Fibroblast of lung (primary cell): ENCODE data around the gene KLHL5. TPM values are rescaled to one million over a fixed set of nuclear protein-coding genes. Genes with fewer than 3 reads are reported as not detected.

ENCODE experiments used
- DNase-seq, 2 donors: peaks; one replicate each; pipeline versions ENCODE4 v3.0.0 to v3.0.0-alpha.2; 2010; ENCODE audit warnings: low read depth in 2 of 2
- H2AFZ ChIP-seq: 2 replicates; pipeline ENCODE4 v1.5.1; 2012; ENCODE audit warnings: low read length, control low read depth, inconsistent platforms
- H3K27ac ChIP-seq: 2 replicates; pipeline ENCODE4 v1.5.1; 2011; ENCODE audit warnings: low read length, control low read depth; ENCODE audit not compliant: insufficient read depth
- H3K27me3 ChIP-seq: 2 replicates; pipeline ENCODE4 v1.5.1; 2011; ENCODE audit warnings: mild to moderate bottlenecking, low read length; ENCODE audit not compliant: control insufficient read depth, insufficient read depth
- H3K36me3 ChIP-seq: 2 replicates; pipeline ENCODE4 v1.5.1; 2011; ENCODE audit warnings: low read length; ENCODE audit not compliant: control insufficient read depth, insufficient read depth
- H3K4me1 ChIP-seq: 2 replicates; pipeline ENCODE4 v1.5.1; 2011; ENCODE audit warnings: low read length; ENCODE audit not compliant: control insufficient read depth, insufficient read depth; ENCODE audit errors: extremely low read depth
- H3K4me2 ChIP-seq: 2 replicates; pipeline ENCODE4 v1.5.1; 2011; ENCODE audit warnings: low read length, control low read depth; ENCODE audit not compliant: insufficient read depth; ENCODE audit errors: extremely low read depth
- H3K4me3 ChIP-seq, 4 experiments: fragments of 200-600 bp in 1 of 4; sonication (generic) in 1 of 4; replicated peaks in 1 of 4; 2 replicates each; pipeline ENCODE4 v1.5.1; 2011 to 2016; ENCODE audit warnings: low read length in 4 of 4, low read depth in 3 of 4, mild to moderate bottlenecking in 3 of 4, control low read depth in 2 of 4, inconsistent platforms in 1 of 4, mixed read lengths in 1 of 4; ENCODE audit not compliant: insufficient read depth in 1 of 4; ENCODE audit errors: control extremely low read depth in 1 of 4
- H3K79me2 ChIP-seq: 2 replicates; pipeline ENCODE4 v1.5.1; 2012; ENCODE audit warnings: mild to moderate bottlenecking, low read length, inconsistent platforms; ENCODE audit not compliant: control insufficient read depth, insufficient read depth
- H3K9ac ChIP-seq: 2 replicates; pipeline ENCODE4 v1.5.1; 2011; ENCODE audit warnings: mild to moderate bottlenecking, low read length, control low read depth; ENCODE audit not compliant: insufficient read depth
- H3K9me3 ChIP-seq: 2 replicates; pipeline ENCODE4 v1.5.1; 2012; ENCODE audit warnings: low read depth, low read length; ENCODE audit not compliant: control insufficient read depth, insufficient read depth
- H4K20me1 ChIP-seq: 2 replicates; pipeline ENCODE4 v1.5.1; 2011; ENCODE audit warnings: low read length; ENCODE audit not compliant: control insufficient read depth, insufficient read depth; ENCODE audit errors: extremely low read depth
- EZH2 ChIP-seq: IDR thresholded peaks from 2 replicates; pipeline ENCODE4 v1.5.1; 2012; ENCODE audit warnings: low read length, control low read depth, mild to moderate bottlenecking; ENCODE audit errors: missing control alignments
- polyA plus RNA-seq, 2 donors: library from polyadenylated mRNA; depleted of rRNA in 1 of 2; stranded (reverse) in 1 of 2; unstranded in 1 of 2; fragments of >200 nt; gene quantifications; 2 replicates each; pipeline ENCODE4 v1.2.1, GENCODE V29; 2011 to 2012; ENCODE audit warnings: missing spikeins in 1 of 2
- total RNA-seq: library from RNA; depleted of rRNA; stranded (reverse); fragments of >200 nt; gene quantifications from 2 replicates; pipeline ENCODE4 v1.2.1, GENCODE V29; 2014
- TF ChIP-seq, protein P1 (sequence below), 2 donors: IDR thresholded peaks in 1 of 2; conservative IDR thresholded peaks in 1 of 2; 1 replicate in 1 of 2; 2 replicates in 1 of 2; pipeline ENCODE4 v1.5.1; 2011 to 2012; ENCODE audit warnings: low read length in 2 of 2, control low read depth in 1 of 2, inconsistent platforms in 1 of 2, low read depth in 1 of 2, mild to moderate bottlenecking in 1 of 2

KLHL5 gene
- total and polyA plus RNA-seq, 2 donors (not counting 1 experiment from before 2014, with no cell fraction given), result 88.3 to 120 TPM

DNA sequence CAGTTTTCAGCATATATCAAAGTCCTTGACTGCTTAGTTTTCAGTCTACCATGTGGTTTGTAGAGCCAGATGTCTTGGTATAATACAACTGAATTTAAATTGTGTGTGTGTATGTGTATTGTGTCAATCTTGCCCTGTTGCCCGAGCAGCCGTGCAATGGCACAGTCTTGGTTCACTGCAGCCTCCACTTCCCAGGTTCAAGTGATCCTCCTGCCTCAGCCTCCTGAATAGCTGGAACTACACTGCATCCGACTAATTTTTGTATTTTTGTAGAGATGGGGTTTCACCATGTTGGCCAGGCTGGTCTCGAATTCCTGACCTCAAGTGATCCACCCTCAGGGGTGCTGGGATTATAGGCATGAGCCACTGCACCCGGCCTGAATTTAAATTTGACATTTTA, 6.0 kb upstream of the KLHL5 start:
- H3K79me2 ChIP-seq, result peaks cover 5% of the 10 kb centered on the region
- H3K27me3 ChIP-seq, result no peaks in the 10 kb centered on the region

DNA sequence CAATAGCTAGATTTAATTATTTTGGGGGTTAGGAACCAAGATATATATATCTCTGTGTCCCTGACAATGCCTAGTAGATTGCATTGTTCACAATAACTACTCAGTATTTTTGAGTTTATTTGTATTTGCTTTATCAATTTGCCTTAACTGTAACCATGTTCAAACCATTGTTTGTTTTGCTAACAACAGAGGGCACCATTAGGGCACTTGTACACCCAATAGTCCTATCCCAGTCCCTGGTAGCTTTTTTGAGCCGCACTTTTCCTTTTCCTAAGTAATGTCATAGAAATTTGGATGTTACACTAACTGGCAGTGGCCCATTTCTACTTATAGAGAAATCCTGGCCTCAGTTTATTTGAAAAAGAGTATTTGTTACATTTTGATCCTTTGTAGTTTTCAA, 575 bp upstream of the KLHL5 start:
- DNase-seq, result no peak
- Histone ChIP-seq H4K20me1 (no peaks in the 10 kb centered on the region), H3K36me3 (no peaks in the 10 kb centered on the region), H3K27me3 (no peaks in the 10 kb centered on the region), H2AFZ (no peak overlapping the region), H3K9ac (no peak overlapping the region), H3K4me2 (no peak overlapping the region), H3K9me3 (no peaks in the 10 kb centered on the region), H3K79me2 (no peaks in the 10 kb centered on the region), H3K4me1 (no peaks in the 10 kb centered on the region), H3K27ac (no peak overlapping the region), H3K4me3 (no peak overlapping the region)
- TF ChIP-seq, protein P1, sequence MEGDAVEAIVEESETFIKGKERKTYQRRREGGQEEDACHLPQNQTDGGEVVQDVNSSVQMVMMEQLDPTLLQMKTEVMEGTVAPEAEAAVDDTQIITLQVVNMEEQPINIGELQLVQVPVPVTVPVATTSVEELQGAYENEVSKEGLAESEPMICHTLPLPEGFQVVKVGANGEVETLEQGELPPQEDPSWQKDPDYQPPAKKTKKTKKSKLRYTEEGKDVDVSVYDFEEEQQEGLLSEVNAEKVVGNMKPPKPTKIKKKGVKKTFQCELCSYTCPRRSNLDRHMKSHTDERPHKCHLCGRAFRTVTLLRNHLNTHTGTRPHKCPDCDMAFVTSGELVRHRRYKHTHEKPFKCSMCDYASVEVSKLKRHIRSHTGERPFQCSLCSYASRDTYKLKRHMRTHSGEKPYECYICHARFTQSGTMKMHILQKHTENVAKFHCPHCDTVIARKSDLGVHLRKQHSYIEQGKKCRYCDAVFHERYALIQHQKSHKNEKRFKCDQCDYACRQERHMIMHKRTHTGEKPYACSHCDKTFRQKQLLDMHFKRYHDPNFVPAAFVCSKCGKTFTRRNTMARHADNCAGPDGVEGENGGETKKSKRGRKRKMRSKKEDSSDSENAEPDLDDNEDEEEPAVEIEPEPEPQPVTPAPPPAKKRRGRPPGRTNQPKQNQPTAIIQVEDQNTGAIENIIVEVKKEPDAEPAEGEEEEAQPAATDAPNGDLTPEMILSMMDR (conservative IDR thresholded peaks at IDR 0.05 in 1 of 2, IDR thresholded peaks at IDR 0.05 in 1 of 2; ENCODE audit: low read depth in 1 of 2, low read length in 2 of 2), result no peak
- TF ChIP-seq EZH2, result no peak

More for the DNA sequence above, 6.0 kb upstream of the KLHL5 start:
- no peak for DNase-seq
- Histone ChIP-seq H3K4me1 (no peaks in the 10 kb centered on the region), H3K9ac (no peak overlapping the region), H3K9me3 (no peaks in the 10 kb centered on the region), H3K36me3 (no peaks in the 10 kb centered on the region), H3K4me2 (no peak overlapping the region), H3K27ac (no peak overlapping the region), H2AFZ (no peak overlapping the region), H4K20me1 (no peaks in the 10 kb centered on the region), H3K4me3 (no peak overlapping the region)
- TF ChIP-seq, protein P1 (conservative IDR thresholded peaks at IDR 0.05 in 1 of 2, IDR thresholded peaks at IDR 0.05 in 1 of 2; ENCODE audit: low read depth in 1 of 2, low read length in 2 of 2), result no peak
- no peak for TF ChIP-seq EZH2

DNA sequence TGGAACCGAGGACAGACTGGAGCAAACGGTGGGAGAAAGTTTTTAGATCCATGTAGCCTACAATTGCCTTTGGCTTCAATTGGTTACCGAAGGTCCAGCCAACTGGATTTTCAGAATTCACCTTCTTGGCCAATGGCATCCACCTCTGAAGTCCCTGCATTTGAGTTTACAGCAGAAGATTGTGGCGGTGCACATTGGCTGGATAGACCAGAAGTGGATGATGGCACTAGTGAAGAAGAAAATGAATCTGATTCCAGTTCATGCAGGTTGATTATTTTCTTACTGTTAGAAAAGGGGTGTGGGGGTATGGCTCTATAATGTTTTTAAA, 702 bp downstream of the KLHL5 start:
- no peak for TF ChIP-seq EZH2
- TF ChIP-seq, protein P1 (conservative IDR thresholded peaks at IDR 0.05 in 1 of 2, IDR thresholded peaks at IDR 0.05 in 1 of 2; ENCODE audit: low read depth in 1 of 2, low read length in 2 of 2), result no peak
- no peaks in the 10 kb centered on the region for H3K9me3 ChIP-seq
- no peak overlapping the region for H2AFZ ChIP-seq
- no peak overlapping the region for H3K9ac ChIP-seq
- no peak overlapping the region for H3K27ac ChIP-seq
- DNase-seq, result no peak
- no peaks in the 10 kb centered on the region for H3K36me3 ChIP-seq
- no peak overlapping the region for H3K4me2 ChIP-seq
- H4K20me1 ChIP-seq, result no peaks in the 10 kb centered on the region
- no peaks in the 10 kb centered on the region for H3K27me3 ChIP-seq
- H3K4me1 ChIP-seq, result no peaks in the 10 kb centered on the region
- H3K79me2 ChIP-seq, result no peaks in the 10 kb centered on the region
- H3K4me3 ChIP-seq, result no peak overlapping the region
